GM21390 (cell line): Measurements from ENCODE around the gene STK36.

Source experiments
- ATAC-seq: cut with Tn5 transposase; IDR thresholded peaks from one replicate; pipeline ENCODE4 v1.9.1; 2021; ENCODE audit not compliant: unreplicated experiment

STK36 gene

DNA sequence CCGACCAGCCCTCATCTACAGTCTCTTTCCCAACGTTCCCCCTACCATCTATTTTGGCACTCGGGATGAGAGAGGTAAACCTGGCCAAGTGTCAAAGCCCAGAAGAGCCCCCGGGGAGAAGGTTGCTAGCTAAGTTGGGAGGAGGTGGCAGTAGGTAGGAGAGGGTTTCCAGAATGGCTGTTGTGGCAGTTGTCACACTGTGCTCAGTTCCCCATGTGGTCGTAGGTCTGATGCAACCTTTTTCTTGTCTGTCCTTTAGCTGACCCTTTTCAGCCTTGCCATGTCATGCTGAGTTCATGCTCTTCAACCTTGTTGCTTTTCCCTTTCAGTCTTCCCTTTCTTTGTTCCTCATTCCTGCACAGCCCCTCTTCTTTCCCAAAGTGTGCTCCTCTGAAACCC, 73.3 kb downstream of the STK36 start:
- ATAC-seq, result no peak

DNA sequence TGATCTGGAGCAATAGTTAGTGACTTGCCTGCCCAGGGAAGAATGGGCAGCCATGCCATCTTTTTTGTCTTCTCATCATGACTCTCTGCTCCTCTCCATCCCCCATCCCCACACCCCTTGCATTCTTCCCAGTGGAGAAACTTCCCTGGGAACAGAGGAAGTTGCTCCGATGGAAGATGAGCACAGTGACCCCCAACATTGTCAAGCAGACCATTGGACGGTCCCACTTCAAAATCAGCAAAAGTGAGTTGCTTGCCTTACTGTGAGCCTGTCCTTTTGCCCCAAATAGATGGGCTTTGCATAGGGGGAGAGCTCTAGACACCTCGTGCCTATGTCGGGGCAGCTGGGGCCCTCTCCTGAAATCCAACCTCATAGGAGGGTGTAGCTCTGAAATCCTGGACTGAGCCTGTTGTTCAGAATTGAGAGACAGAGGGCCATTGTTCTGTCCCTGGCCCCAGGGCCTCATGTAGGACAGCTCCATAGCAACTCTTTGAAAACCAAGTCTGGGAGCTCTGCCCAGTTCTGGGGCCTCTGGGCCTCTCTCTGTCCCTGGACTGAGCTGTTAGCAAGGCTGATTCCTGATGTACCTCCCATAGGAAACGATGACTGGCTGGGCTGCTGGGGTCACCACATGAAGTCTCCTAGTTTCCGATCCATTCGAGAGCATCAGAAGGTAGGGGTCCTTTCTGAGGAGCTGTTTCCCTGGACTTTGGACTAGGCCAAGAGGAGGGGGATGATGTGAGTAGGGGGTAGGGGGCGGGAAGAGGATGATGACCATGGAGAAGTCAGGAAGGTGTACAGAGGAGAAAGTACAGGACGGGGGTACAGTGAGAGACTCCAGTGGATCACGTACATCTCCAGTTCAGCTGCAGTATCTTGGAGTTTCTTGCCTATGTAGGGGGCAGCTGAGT, 73.9 kb downstream of the STK36 start:
- ATAC-seq, result no peak

DNA sequence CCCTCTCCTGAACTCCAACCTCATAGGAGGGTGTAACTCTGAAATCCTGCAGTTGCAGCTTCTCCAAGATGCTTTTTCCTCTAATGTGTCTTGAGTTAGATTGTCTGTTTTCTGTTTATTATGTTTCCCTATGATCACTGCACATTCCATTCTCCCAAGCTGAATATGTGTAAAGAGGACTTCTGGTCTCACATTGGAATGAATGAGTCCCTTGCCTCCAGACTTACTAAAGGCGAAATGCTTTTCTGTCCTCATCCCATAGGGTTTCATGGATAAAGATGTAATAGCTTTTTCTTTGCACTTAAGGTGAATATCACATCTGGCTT, 74.5 kb downstream of the STK36 start:
- no peak for ATAC-seq

DNA sequence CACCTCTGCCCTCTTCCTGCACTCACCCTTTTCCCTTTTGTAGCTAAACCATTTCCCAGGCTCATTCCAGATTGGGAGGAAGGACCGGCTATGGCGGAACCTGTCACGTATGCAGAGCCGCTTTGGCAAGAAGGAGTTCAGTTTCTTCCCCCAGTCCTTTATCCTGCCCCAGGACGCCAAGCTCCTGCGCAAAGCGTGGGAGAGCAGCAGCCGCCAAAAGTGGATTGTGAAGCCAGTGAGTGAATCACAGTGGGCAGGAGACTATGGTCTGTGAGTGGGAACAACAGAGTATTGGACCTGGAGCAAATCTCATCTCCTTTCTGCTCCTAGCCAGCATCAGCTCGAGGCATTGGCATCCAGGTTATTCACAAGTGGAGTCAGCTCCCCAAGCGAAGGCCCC, 75.1 kb downstream of the STK36 start:
- ATAC-seq, result no peak

DNA sequence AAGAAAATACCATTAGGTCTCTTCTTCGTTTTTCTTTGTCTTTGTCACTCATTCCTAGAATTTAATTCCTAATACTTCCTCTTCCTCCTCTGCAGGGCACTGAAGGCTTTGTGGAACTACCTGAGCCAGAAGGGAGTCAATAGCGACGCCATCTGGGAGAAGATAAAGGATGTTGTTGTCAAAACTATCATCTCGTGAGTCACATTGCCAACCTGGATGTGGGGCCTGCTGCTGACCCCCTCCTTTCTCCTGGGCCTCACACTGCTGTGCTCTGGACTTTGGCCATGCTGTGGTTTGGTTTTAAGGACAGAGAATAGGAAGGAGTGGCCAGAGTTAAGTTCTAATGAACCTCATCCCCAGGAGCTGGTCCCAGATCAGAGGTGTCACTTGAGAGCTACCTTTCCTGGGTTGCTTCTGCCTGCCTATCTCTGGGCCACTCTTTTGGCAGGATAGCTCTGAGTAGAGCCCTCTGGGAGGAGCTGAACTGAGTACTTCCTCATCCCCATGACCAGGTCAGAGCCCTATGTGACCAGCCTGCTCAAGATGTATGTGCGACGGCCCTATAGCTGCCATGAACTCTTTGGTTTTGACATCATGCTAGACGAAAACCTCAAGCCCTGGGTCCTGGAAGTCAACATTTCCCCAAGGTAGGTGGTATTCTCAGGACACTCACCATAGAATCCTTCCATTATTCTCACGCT, 77.0 kb downstream of the STK36 start:
- no peak for ATAC-seq
